HL-60 (cell line): ENCODE results near the gene LIN52.

ENCODE experiments used
- DNase-seq, 2 experiments: peaks; one replicate each; pipeline ENCODE4 v3.0.0-alpha.2; 2010 to 2020; ENCODE audit warnings: low read depth in 1 of 2, low spot score in 1 of 2
- H3K27ac ChIP-seq: fragments of 250-450 bp; sonication (Bioruptor Pico); replicated peaks from 2 replicates; pipeline ENCODE4 v1.5.1; 2020; ENCODE audit warnings: mild to moderate bottlenecking, moderate library complexity
- H3K27me3 ChIP-seq: fragments of 250-450 bp; sonication (Bioruptor Pico); 2 replicates; pipeline ENCODE4 v1.5.1; 2021; ENCODE audit warnings: mild to moderate bottlenecking, moderate library complexity; ENCODE audit not compliant: insufficient read depth, poor library complexity, severe bottlenecking
- H3K4me3 ChIP-seq: replicated peaks from 2 replicates; pipeline ENCODE4 v1.5.1; 2011; ENCODE audit warnings: mild to moderate bottlenecking, control low read depth, low read length; ENCODE audit not compliant: insufficient read depth
- CTCF ChIP-seq: IDR thresholded peaks from one replicate; pipeline ENCODE4 v1.5.1; 2011; ENCODE audit warnings: low read length, control low read depth, inconsistent platforms; ENCODE audit not compliant: insufficient read depth
- GABPA ChIP-seq: IDR thresholded peaks from 2 replicates; pipeline ENCODE4 v1.6.1; 2012; ENCODE audit warnings: low read depth
- POLR2AphosphoS5 ChIP-seq: IDR thresholded peaks from 2 replicates; pipeline ENCODE4 v1.6.1; 2012; ENCODE audit warnings: low read depth
- SPI1 ChIP-seq: IDR thresholded peaks from 2 replicates; pipeline ENCODE4 v1.6.1; 2012; ENCODE audit warnings: low read depth, mild to moderate bottlenecking, borderline replicate concordance
- TF ChIP-seq, protein P1 (sequence below): IDR thresholded peaks from 2 replicates; pipeline ENCODE4 v1.6.1; 2012; ENCODE audit warnings: low read depth; ENCODE audit not compliant: insufficient replicate concordance

The LIN52 gene

DNA sequence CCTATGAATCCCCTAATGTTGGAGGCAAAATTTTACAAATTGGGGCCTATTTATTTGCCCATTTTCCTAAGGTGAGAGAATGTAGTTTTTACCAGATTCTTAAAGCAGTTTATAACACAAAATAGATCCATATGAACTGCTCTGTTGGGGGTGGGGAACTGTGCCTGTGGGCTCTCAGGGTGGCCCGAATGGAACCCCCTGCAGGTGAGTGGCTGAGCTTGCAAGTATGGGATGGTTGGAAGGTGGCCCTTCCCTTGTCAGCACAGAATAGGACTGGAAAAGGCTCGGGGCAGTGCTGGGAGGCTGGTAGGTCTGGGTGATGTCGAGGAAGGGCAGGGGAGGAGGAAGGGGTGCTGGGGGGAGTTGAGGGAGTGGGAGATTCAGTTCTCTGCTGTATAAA is 159.4 kb downstream of the LIN52 start:
- Histone ChIP-seq H3K4me3 (no peak overlapping the region), H3K27ac (no peak overlapping the region), H3K27me3 (peaks cover 12% of the 10 kb centered on the region)
- DNase-seq = no peak
- TF ChIP-seq, protein P1, sequence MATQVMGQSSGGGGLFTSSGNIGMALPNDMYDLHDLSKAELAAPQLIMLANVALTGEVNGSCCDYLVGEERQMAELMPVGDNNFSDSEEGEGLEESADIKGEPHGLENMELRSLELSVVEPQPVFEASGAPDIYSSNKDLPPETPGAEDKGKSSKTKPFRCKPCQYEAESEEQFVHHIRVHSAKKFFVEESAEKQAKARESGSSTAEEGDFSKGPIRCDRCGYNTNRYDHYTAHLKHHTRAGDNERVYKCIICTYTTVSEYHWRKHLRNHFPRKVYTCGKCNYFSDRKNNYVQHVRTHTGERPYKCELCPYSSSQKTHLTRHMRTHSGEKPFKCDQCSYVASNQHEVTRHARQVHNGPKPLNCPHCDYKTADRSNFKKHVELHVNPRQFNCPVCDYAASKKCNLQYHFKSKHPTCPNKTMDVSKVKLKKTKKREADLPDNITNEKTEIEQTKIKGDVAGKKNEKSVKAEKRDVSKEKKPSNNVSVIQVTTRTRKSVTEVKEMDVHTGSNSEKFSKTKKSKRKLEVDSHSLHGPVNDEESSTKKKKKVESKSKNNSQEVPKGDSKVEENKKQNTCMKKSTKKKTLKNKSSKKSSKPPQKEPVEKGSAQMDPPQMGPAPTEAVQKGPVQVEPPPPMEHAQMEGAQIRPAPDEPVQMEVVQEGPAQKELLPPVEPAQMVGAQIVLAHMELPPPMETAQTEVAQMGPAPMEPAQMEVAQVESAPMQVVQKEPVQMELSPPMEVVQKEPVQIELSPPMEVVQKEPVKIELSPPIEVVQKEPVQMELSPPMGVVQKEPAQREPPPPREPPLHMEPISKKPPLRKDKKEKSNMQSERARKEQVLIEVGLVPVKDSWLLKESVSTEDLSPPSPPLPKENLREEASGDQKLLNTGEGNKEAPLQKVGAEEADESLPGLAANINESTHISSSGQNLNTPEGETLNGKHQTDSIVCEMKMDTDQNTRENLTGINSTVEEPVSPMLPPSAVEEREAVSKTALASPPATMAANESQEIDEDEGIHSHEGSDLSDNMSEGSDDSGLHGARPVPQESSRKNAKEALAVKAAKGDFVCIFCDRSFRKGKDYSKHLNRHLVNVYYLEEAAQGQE = no peak
- TF ChIP-seq SPI1 (no peak), POLR2AphosphoS5 (no peak), GABPA (no peak), CTCF (no peak)

DNA sequence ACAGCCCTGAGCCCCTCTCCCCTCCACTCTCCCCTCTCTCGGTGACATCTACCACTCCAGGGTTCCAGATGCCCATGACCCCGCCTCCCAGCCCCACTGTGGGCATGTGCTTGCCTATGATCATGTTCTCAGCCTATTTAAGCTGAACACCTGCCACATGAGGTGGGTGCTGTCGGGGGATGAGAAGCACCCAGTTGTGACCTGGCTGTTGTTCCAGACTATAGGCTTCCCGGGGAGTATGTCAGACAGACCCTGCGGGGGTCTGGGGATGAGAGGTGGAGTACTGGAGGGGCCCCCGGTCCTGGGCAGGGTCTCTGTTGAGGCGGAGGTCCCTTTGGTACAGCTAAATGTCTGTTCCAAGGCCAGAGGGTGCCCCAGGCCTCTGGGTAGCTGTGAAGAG is 160.5 kb downstream of the LIN52 start:
- Histone ChIP-seq H3K27ac (no peak overlapping the region), H3K4me3 (no peak overlapping the region), H3K27me3 (peaks cover 12% of the 10 kb centered on the region)
- TF ChIP-seq, protein P1 = no peak
- TF ChIP-seq SPI1 (no peak), CTCF (no peak), POLR2AphosphoS5 (no peak)
- DNase-seq = no peak

GRCh38 chr14:74246542-74246941 is 161.8 kb downstream of the LIN52 start:
- peaks cover 2% of the 10 kb centered on the region for H3K27me3 ChIP-seq

More at GRCh38 chr14:74246542-74246941, 161.8 kb downstream of the LIN52 start:
- Histone ChIP-seq H3K4me3 (no peak overlapping the region), H3K27ac (no peak overlapping the region)
- no peak for DNase-seq
- TF ChIP-seq GABPA (no peak), SPI1 (no peak), POLR2AphosphoS5 (no peak), CTCF (no peak)
- TF ChIP-seq, protein P1 = no peak
